WTC11 (cell line): Measurements from ENCODE around the gene LRRK2. TPM values are rescaled to one million over a fixed set of nuclear protein-coding genes. Genes with fewer than 3 reads are reported as not detected.

Experiments used
- ATAC-seq: fragments of 200-7000 bp; cut with Tn5 transposase; 2 replicates; pipeline ENCODE4 v1.10.0; 2021; ENCODE audit warnings: mild to moderate bottlenecking, moderate library complexity
- CTCF ChIA-PET: fragments of 300-600 bp; sonication (Branson Sonifier 250); formaldehyde crosslinking; loops from one replicate; lab custom pipeline; 2021; ENCODE audit warnings: antibody characterized with exemption; lab: Charles Lee
- POLR2A ChIA-PET: fragments of 350-600 bp; sonication (Branson Sonifier 250); formaldehyde crosslinking; loops from one replicate; lab custom pipeline; 2021; ENCODE audit warnings: antibody characterized with exemption; lab: Charles Lee
- DNase-seq: peaks from one replicate; pipeline ENCODE4 v3.0.0; 2021; ENCODE audit warnings: low spot score
- H3K27ac Mint-ChIP-seq: 2 replicates; pipeline ENCODE4 v1.8.0; 2021; ENCODE audit warnings: mixed read lengths
- H3K27me3 Mint-ChIP-seq: 2 replicates; pipeline ENCODE4 v1.8.0; 2021; ENCODE audit warnings: low read depth, mild to moderate bottlenecking, moderate library complexity, mixed read lengths
- H3K36me3 Mint-ChIP-seq: 2 replicates; pipeline ENCODE4 v1.8.0; 2021; ENCODE audit warnings: mixed read lengths
- H3K4me1 Mint-ChIP-seq: 2 replicates; pipeline ENCODE4 v1.8.0; 2022; ENCODE audit warnings: mixed read lengths
- H3K4me3 Mint-ChIP-seq: 2 replicates; pipeline ENCODE4 v1.8.0; 2021; ENCODE audit warnings: mild to moderate bottlenecking, moderate library complexity, mixed read lengths
- H3K9me3 Mint-ChIP-seq: 2 replicates; pipeline ENCODE4 v1.8.0; 2021; ENCODE audit warnings: mixed read lengths
- ETV6 ChIP-seq: sonication (generic); formaldehyde crosslinking; IDR thresholded peaks from 2 replicates; pipeline ENCODE4 v1.8.1; 2022; ENCODE audit warnings: mild to moderate bottlenecking, missing genetic modification reagents
- MXD4 ChIP-seq: fragments of 250-450 bp; sonication (Bioruptor Pico); IDR thresholded peaks from 2 replicates; pipeline ENCODE4 v1.8.0; 2021; ENCODE audit warnings: mild to moderate bottlenecking, moderate library complexity, borderline replicate concordance
- NR1H2 ChIP-seq: sonication (generic); formaldehyde crosslinking; IDR thresholded peaks from 2 replicates; pipeline ENCODE4 v1.9.0; 2021; ENCODE audit warnings: mild to moderate bottlenecking, moderate library complexity, missing genetic modification reagents
- NR2C2 ChIP-seq: sonication (generic); formaldehyde crosslinking; IDR thresholded peaks from 2 replicates; pipeline ENCODE4 v1.8.0; 2022; ENCODE audit warnings: mild to moderate bottlenecking, missing genetic modification reagents
- NR3C1 ChIP-seq: sonication (generic); formaldehyde crosslinking; conservative IDR thresholded peaks from 2 replicates; pipeline ENCODE4 v1.8.1; 2023; ENCODE audit warnings: low read depth, mild to moderate bottlenecking, missing genetic modification reagents
- OVOL2 ChIP-seq: fragments of 250-450 bp; sonication (Bioruptor Pico); IDR thresholded peaks from 2 replicates; pipeline ENCODE4 v1.9.0; 2021; ENCODE audit warnings: mild to moderate bottlenecking, borderline replicate concordance
- PRRX2 ChIP-seq: fragments of 250-450 bp; sonication (Bioruptor Pico); IDR thresholded peaks from 2 replicates; pipeline ENCODE4 v1.8.0; 2021; ENCODE audit warnings: mild to moderate bottlenecking
- ZNF138 ChIP-seq: sonication (generic); formaldehyde crosslinking; conservative IDR thresholded peaks from 2 replicates; pipeline ENCODE4 v1.8.1; 2022; ENCODE audit warnings: mild to moderate bottlenecking, moderate library complexity, missing genetic modification reagents
- ZNF396 ChIP-seq: fragments of 250-450 bp; sonication (Bioruptor Pico); IDR thresholded peaks from 2 replicates; pipeline ENCODE4 v1.8.0; 2021; ENCODE audit warnings: mild to moderate bottlenecking, moderate library complexity, borderline replicate concordance
- ZNF423 ChIP-seq: fragments of 250-450 bp; sonication (Bioruptor Pico); IDR thresholded peaks from 2 replicates; pipeline ENCODE4 v2.1.2; 2022; ENCODE audit warnings: mild to moderate bottlenecking, moderate library complexity
- ZNF671 ChIP-seq: fragments of 250-450 bp; sonication (Bioruptor Pico); IDR thresholded peaks from 2 replicates; pipeline ENCODE4 v1.8.0; 2021; ENCODE audit warnings: mild to moderate bottlenecking
- total RNA-seq: library from RNA; stranded (reverse); gene quantifications from 3 replicates; pipeline ENCODE4 v1.2.3, GENCODE V29; 2021
- TF ChIP-seq, protein P1 (sequence below): sonication (generic); formaldehyde crosslinking; IDR thresholded peaks from 2 replicates; pipeline ENCODE4 v1.8.0; 2022; ENCODE audit warnings: mild to moderate bottlenecking, missing genetic modification reagents
- TF ChIP-seq, protein P2 (sequence below): sonication (generic); formaldehyde crosslinking; IDR thresholded peaks from 2 replicates; pipeline ENCODE4 v1.8.1; 2022; ENCODE audit warnings: low read depth, missing genetic modification reagents, borderline replicate concordance
- TF ChIP-seq, protein P3 (sequence below): sonication (generic); formaldehyde crosslinking; IDR thresholded peaks from 2 replicates; pipeline ENCODE4 v1.8.1; 2022; ENCODE audit warnings: mild to moderate bottlenecking, moderate library complexity, missing genetic modification reagents
- TF ChIP-seq, protein P4 (sequence below): sonication (generic); formaldehyde crosslinking; IDR thresholded peaks from 2 replicates; pipeline ENCODE4 v1.8.1; 2023; ENCODE audit warnings: mild to moderate bottlenecking, missing genetic modification reagents, moderate library complexity
- TF ChIP-seq, protein P5 (sequence below): sonication (generic); formaldehyde crosslinking; IDR thresholded peaks from 2 replicates; pipeline ENCODE4 v1.8.0; 2023; ENCODE audit warnings: mild to moderate bottlenecking, missing genetic modification reagents
- TF ChIP-seq, protein P6 (sequence below): sonication (generic); formaldehyde crosslinking; IDR thresholded peaks from 2 replicates; pipeline ENCODE4 v1.8.1; 2022; ENCODE audit warnings: missing genetic modification reagents, borderline replicate concordance
- TF ChIP-seq, protein P7 (sequence below): sonication (generic); formaldehyde crosslinking; conservative IDR thresholded peaks from 2 replicates; pipeline ENCODE4 v1.8.1; 2022; ENCODE audit warnings: mild to moderate bottlenecking, missing genetic modification reagents
- TF ChIP-seq, protein P8 (sequence below): fragments of 250-450 bp; sonication (Bioruptor Pico); IDR thresholded peaks from 2 replicates; pipeline ENCODE4 v2.1.2; 2022; ENCODE audit warnings: mild to moderate bottlenecking, moderate library complexity

Gene LRRK2
- total RNA-seq, 1 experiment from 2014 or later = 0.46 TPM

DNA sequence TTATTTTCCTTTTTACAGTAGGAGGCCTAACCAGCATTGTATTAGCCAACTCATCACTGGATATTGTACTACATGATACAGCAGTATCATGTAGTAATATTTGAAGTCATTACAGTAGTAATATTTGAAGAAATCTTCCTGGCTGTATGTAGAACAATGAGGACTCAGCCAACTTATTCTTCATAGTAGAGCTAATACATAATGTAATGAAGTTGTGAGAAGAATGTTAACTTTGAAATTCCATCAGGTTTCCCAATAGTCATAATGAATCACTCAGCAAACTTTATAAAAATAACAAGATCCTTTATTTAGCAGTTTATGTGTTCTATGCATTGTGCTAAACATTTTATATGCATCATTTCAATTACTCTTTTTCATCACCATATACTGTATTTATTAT lies 61.8 kb downstream of the LRRK2 start:
- TF ChIP-seq, protein P1, sequence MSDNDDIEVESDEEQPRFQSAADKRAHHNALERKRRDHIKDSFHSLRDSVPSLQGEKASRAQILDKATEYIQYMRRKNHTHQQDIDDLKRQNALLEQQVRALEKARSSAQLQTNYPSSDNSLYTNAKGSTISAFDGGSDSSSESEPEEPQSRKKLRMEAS (CRISPR knock-in tag) = no peak
- no peak for TF ChIP-seq ZNF423 (CRISPR knock-in tag)
- TF ChIP-seq ZNF671 (CRISPR knock-in tag) = no peak
- TF ChIP-seq PRRX2 (CRISPR knock-in tag) = no peak
- TF ChIP-seq, protein P2, sequence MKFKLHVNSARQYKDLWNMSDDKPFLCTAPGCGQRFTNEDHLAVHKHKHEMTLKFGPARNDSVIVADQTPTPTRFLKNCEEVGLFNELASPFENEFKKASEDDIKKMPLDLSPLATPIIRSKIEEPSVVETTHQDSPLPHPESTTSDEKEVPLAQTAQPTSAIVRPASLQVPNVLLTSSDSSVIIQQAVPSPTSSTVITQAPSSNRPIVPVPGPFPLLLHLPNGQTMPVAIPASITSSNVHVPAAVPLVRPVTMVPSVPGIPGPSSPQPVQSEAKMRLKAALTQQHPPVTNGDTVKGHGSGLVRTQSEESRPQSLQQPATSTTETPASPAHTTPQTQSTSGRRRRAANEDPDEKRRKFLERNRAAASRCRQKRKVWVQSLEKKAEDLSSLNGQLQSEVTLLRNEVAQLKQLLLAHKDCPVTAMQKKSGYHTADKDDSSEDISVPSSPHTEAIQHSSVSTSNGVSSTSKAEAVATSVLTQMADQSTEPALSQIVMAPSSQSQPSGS = no peak
- TF ChIP-seq, protein P3, sequence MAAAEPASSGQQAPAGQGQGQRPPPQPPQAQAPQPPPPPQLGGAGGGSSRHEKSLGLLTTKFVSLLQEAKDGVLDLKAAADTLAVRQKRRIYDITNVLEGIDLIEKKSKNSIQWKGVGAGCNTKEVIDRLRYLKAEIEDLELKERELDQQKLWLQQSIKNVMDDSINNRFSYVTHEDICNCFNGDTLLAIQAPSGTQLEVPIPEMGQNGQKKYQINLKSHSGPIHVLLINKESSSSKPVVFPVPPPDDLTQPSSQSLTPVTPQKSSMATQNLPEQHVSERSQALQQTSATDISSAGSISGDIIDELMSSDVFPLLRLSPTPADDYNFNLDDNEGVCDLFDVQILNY (CRISPR knock-in tag) = no peak
- TF ChIP-seq ZNF138 (CRISPR knock-in tag) = no peak
- no peak for TF ChIP-seq NR2C2
- TF ChIP-seq, protein P4, sequence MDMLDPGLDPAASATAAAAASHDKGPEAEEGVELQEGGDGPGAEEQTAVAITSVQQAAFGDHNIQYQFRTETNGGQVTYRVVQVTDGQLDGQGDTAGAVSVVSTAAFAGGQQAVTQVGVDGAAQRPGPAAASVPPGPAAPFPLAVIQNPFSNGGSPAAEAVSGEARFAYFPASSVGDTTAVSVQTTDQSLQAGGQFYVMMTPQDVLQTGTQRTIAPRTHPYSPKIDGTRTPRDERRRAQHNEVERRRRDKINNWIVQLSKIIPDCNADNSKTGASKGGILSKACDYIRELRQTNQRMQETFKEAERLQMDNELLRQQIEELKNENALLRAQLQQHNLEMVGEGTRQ = no peak
- TF ChIP-seq, protein P5, sequence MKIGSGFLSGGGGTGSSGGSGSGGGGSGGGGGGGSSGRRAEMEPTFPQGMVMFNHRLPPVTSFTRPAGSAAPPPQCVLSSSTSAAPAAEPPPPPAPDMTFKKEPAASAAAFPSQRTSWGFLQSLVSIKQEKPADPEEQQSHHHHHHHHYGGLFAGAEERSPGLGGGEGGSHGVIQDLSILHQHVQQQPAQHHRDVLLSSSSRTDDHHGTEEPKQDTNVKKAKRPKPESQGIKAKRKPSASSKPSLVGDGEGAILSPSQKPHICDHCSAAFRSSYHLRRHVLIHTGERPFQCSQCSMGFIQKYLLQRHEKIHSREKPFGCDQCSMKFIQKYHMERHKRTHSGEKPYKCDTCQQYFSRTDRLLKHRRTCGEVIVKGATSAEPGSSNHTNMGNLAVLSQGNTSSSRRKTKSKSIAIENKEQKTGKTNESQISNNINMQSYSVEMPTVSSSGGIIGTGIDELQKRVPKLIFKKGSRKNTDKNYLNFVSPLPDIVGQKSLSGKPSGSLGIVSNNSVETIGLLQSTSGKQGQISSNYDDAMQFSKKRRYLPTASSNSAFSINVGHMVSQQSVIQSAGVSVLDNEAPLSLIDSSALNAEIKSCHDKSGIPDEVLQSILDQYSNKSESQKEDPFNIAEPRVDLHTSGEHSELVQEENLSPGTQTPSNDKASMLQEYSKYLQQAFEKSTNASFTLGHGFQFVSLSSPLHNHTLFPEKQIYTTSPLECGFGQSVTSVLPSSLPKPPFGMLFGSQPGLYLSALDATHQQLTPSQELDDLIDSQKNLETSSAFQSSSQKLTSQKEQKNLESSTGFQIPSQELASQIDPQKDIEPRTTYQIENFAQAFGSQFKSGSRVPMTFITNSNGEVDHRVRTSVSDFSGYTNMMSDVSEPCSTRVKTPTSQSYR = no peak
- TF ChIP-seq, protein P6, sequence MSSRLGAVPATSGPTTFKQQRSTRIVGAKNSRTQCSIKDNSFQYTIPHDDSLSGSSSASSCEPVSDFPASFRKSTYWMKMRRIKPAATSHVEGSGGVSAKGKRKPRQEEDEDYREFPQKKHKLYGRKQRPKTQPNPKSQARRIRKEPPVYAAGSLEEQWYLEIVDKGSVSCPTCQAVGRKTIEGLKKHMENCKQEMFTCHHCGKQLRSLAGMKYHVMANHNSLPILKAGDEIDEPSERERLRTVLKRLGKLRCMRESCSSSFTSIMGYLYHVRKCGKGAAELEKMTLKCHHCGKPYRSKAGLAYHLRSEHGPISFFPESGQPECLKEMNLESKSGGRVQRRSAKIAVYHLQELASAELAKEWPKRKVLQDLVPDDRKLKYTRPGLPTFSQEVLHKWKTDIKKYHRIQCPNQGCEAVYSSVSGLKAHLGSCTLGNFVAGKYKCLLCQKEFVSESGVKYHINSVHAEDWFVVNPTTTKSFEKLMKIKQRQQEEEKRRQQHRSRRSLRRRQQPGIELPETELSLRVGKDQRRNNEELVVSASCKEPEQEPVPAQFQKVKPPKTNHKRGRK (CRISPR knock-in tag) = no peak
- TF ChIP-seq OVOL2 (CRISPR knock-in tag) = no peak
- TF ChIP-seq NR1H2 (CRISPR knock-in tag) = no peak
- no peak for TF ChIP-seq ETV6 (CRISPR knock-in tag)
- TF ChIP-seq, protein P7, sequence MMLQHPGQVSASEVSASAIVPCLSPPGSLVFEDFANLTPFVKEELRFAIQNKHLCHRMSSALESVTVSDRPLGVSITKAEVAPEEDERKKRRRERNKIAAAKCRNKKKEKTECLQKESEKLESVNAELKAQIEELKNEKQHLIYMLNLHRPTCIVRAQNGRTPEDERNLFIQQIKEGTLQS (CRISPR knock-in tag) = no peak
- TF ChIP-seq MXD4 (CRISPR knock-in tag) = no peak
- no peak for TF ChIP-seq NR3C1
- TF ChIP-seq ZNF396 (CRISPR knock-in tag) = no peak
- TF ChIP-seq, protein P8, sequence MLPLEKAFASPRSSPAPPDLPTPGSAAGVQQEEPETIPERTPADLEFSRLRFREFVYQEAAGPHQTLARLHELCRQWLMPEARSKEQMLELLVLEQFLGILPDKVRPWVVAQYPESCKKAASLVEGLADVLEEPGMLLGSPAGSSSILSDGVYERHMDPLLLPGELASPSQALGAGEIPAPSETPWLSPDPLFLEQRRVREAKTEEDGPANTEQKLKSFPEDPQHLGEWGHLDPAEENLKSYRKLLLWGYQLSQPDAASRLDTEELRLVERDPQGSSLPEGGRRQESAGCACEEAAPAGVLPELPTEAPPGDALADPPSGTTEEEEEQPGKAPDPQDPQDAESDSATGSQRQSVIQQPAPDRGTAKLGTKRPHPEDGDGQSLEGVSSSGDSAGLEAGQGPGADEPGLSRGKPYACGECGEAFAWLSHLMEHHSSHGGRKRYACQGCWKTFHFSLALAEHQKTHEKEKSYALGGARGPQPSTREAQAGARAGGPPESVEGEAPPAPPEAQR = no peak
- Mint-ChIP-seq H3K27ac (no peak overlapping the region), H3K4me3 (no peak overlapping the region), H3K9me3 (peaks cover 17% of the 10 kb centered on the region; the same call in 1 of the 2 replicates), H3K36me3 (0 out of 2 replicates have a peak, but pooled peaks cover 3% of the 10 kb centered on the region), H3K27me3 (no peaks in the 10 kb centered on the region; the same call in 1 of the 2 replicates), H3K4me1 (no peaks in the 10 kb centered on the region)
- CTCF ChIA-PET = no interaction called here
- POLR2A ChIA-PET = no interaction called here
- ATAC-seq (no peak), DNase-seq (no peak)
